ENCODE results near the gene GCH1. TPM values are rescaled to one million over a fixed set of nuclear protein-coding genes. Genes with fewer than 3 reads are reported as not detected.

Gene GCH1
- total RNA-seq, 2 experiments from 2014 or later = 40.8 to 42.3 TPM

DNA sequence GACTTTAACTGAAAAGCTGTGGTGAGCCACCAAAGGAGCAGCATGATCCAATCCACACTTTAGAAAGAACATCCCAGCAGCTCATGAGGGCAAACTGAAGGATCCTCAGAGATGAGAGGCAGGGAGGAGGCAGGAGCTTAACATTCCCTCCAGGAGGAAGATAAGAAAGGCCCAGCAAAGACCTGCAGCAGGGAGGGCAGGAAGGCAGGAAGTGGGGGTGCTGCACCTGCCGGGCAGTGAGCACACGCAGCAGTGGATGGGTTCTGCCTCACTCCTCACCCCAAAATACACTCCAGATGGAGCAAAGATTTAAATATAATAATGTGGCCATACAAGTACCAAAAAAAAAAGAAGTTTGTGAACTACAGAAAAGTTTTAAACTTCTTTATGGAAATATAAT is 48.4 kb downstream of the GCH1 start:
- Mint-ChIP-seq H3K9me3 (no peaks in the 10 kb centered on the region), H3K36me3 (peaks cover 14% of the 10 kb centered on the region), H3K4me3 (no peak overlapping the region), H3K27ac (no peak overlapping the region), H3K4me1 (ENCODE audit: low read depth) (peaks cover 15% of the 10 kb centered on the region), H3K27me3 (no peaks in the 10 kb centered on the region)
- DNase-seq = no peak
- ChIA-PET POLR2A (interaction anchor here (0.7 kb wide), 1 partner anchor 288 kb away, joined by 7 read pairs; no protein-coding TSS in a partner anchor), CTCF (interaction anchor here (0.7 kb wide), 1 partner anchor 42 kb away, joined by 3 read pairs; no protein-coding TSS in a partner anchor)
- intact Hi-C loops (cut with micrococcal nuclease) = no loop called here

DNA sequence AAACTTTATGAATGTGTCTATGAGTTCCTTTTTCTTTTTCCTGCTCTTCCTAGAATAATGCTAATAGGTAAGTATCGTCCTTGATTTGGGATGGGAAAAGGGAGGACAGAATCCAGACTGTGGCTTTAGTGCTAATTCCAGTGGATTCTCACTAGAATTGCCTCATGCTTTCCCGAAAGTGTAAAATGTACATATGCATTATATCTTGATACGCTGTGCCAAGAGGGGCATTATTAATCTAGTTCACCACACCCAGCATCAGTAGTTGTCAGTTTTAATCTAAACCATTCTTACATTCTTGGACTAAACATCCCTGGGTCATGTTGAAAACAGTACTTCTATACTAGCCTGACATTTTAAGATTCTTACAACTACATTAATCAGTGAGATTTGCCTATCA is 49.3 kb downstream of the GCH1 start:
- Mint-ChIP-seq H3K27me3 (no peaks in the 10 kb centered on the region), H3K4me1 (ENCODE audit: low read depth) (peaks cover 15% of the 10 kb centered on the region), H3K27ac (no peak overlapping the region), H3K4me3 (no peak overlapping the region), H3K36me3 (peaks cover 9% of the 10 kb centered on the region), H3K9me3 (no peaks in the 10 kb centered on the region)
- no peak for DNase-seq
- CTCF ChIA-PET = no interaction called here
- POLR2A ChIA-PET = no interaction called here
- intact Hi-C loops (cut with micrococcal nuclease) = no loop called here

DNA sequence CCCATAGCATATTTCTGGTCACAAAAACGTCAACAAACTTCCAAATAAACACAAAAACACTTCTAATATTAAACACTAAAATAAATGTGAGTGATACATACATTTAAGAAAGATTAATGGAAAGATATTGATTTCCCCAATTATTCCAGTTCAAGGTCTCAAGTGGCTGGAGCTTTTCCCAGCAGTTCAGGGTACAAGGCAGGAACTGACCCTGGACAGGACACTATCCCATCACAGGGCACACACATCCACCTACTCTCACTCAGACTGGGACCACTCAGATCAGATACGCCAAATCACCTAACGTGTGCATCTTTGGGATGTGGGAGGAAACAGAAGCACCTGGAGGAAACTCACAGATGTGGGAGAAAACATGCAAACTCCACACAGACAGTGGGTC is 50.4 kb downstream of the GCH1 start:
- POLR2A ChIA-PET = no interaction called here
- Mint-ChIP-seq H3K36me3 (peaks cover 9% of the 10 kb centered on the region), H3K9me3 (no peaks in the 10 kb centered on the region), H3K4me3 (no peak overlapping the region), H3K27me3 (no peaks in the 10 kb centered on the region), H3K4me1 (ENCODE audit: low read depth) (peaks cover 11% of the 10 kb centered on the region), H3K27ac (no peak overlapping the region)
- intact Hi-C loops (cut with micrococcal nuclease) = no loop called here
- DNase-seq = no peak
- CTCF ChIA-PET = no interaction called here

DNA sequence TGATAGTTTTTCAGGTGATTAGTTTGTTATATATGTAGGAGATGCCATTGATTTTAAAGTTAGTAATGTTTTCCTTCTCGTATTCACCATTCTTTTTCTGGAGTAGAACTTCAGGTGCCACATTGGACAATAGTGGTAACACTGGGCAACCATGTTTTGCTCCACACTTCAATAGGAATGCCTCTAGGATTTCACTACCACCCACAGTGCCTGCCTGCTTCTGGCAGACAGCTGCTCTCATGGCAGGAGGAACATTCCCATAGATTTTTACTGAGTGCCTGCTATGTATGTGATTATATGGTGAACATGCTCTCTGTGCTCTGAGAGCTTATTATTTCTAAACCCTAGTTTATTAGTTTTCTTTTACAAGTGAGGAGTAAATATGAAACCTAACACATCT is 53.7 kb downstream of the GCH1 start:
- POLR2A ChIA-PET = no interaction called here

DNA sequence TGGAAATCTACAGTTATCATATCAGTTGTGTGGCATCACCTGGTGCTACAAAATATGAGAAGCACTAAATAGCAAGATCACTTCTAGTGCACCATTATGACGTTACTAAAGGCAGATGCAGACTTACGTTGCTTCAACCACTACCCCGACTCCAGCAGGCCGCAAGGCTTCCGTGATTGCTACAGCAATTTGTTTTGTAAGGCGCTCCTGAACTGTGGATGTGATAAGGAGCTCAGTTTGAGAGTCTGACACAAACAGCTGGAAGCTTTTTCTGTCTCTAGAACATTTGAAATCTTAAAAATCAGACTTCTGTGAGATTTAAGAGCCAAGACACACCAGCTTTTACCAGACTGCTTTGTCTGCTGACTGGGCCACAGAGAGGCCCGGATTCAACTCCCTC is 57.0 kb downstream of the GCH1 start:
- H3K4me3 Mint-ChIP-seq = no peak overlapping the region
- CTCF ChIA-PET = interaction anchor here (1.2 kb wide), 1 partner anchor 125 kb away, joined by 3 read pairs; no protein-coding TSS in a partner anchor
- H3K36me3 Mint-ChIP-seq = peaks cover 22% of the 10 kb centered on the region
- intact Hi-C loops (cut with micrococcal nuclease) = no loop called here
- no peaks in the 10 kb centered on the region for H3K9me3 Mint-ChIP-seq
- no peaks in the 10 kb centered on the region for H3K4me1 Mint-ChIP-seq (ENCODE audit: low read depth)
- no peak overlapping the region for H3K27ac Mint-ChIP-seq
- DNase-seq = no peak
- POLR2A ChIA-PET = interaction anchor here (0.7 kb wide), 1 partner anchor 80 kb away, joined by 3 read pairs; no protein-coding TSS in a partner anchor
- no peaks in the 10 kb centered on the region for H3K27me3 Mint-ChIP-seq

More for the DNA sequence above, 53.7 kb downstream of the GCH1 start:
- no peak for DNase-seq
- Mint-ChIP-seq H3K9me3 (no peaks in the 10 kb centered on the region), H3K27ac (no peak overlapping the region), H3K36me3 (peaks cover 16% of the 10 kb centered on the region), H3K4me1 (ENCODE audit: low read depth) (peaks cover 3% of the 10 kb centered on the region), H3K4me3 (no peak overlapping the region), H3K27me3 (no peaks in the 10 kb centered on the region)
- intact Hi-C loops (cut with micrococcal nuclease) = no loop called here
- CTCF ChIA-PET = interaction anchor here (0.6 to 0.8 kb wide), 3 partner anchors 17 to 149 kb away, joined by 3 read pairs; partner anchors contain the start of gene GCH1

DNA sequence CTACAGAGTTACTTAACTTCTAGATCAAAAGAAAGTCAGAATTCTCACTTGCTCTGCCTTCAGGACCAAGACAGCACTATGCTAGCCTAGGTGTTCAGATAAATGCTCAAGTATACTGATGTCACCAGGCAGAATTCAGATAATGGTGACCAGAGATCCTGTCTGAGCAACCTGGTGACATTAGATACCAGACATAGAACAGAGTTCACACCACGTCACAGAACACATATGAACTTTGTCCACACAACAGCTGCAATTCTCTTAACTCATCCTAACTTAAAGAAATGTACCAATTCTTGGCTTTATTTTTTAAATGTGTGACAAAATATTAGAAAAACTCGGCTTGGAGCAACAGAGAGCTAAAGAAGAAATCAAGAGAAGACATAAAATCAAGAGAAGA is 58.1 kb downstream of the GCH1 start:
- Mint-ChIP-seq H3K4me3 (no peak overlapping the region), H3K27me3 (no peaks in the 10 kb centered on the region), H3K36me3 (peaks cover 29% of the 10 kb centered on the region), H3K4me1 (ENCODE audit: low read depth) (no peaks in the 10 kb centered on the region), H3K9me3 (no peaks in the 10 kb centered on the region), H3K27ac (no peak overlapping the region)
- CTCF ChIA-PET = no interaction called here
- POLR2A ChIA-PET = no interaction called here
- no peak for DNase-seq
- intact Hi-C loops (cut with micrococcal nuclease) = no loop called here

DNA sequence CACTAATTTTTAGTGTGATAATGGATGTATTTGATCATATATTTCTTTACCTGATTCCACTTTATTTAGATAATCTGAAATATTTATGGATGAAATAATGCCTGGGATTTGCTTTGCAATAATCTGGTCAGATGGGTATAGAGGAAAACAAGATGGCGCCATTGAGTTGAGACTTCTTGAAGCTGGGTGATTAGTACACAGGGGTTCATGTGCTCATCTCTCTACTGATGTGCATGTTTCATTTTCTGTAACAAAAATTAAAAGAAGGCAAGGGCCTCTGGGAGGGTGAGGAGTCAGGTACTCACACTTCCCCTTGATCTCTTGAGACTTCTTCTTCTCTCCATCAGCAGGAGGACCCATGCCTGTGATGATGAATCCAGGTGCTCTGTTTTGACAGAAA is 61.8 kb downstream of the GCH1 start:
- ChIA-PET POLR2A (no interaction called here), CTCF (interaction anchor here (0.6 to 1.5 kb wide), 2 partner anchors 25 to 186 kb away, joined by 3 read pairs; no protein-coding TSS in a partner anchor)
- DNase-seq = no peak
- Mint-ChIP-seq H3K36me3 (peaks cover 31% of the 10 kb centered on the region), H3K27ac (no peak overlapping the region), H3K9me3 (no peaks in the 10 kb centered on the region), H3K4me1 (ENCODE audit: low read depth) (no peaks in the 10 kb centered on the region), H3K27me3 (no peaks in the 10 kb centered on the region), H3K4me3 (no peak overlapping the region)
- intact Hi-C loops (cut with micrococcal nuclease) = no loop called here

DNA sequence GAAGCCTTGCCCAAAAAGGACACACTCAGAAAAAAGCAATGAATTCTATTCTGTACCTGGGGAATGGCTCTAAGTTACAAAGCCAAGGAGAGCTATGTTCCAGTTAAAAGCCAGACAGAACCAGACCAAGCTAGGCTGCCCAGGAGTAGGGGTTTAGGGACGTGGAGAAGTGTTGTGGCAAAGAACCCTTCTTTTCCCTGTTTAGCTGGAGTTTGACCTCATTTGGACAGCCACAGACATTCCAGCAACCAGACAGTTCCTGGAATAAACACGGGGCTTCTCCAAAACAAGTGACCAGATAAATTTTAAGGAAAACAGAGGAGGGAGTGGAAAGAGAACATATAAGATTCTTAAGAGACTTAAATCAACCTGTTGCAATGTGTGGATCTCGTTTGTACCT is 62.3 kb downstream of the GCH1 start:
- H3K36me3 Mint-ChIP-seq = peaks cover 31% of the 10 kb centered on the region
- intact Hi-C loops (cut with micrococcal nuclease) = no loop called here
- CTCF ChIA-PET = interaction anchor here (1.5 kb wide), 1 partner anchor 26 kb away, joined by 3 read pairs; no protein-coding TSS in a partner anchor

DNA sequence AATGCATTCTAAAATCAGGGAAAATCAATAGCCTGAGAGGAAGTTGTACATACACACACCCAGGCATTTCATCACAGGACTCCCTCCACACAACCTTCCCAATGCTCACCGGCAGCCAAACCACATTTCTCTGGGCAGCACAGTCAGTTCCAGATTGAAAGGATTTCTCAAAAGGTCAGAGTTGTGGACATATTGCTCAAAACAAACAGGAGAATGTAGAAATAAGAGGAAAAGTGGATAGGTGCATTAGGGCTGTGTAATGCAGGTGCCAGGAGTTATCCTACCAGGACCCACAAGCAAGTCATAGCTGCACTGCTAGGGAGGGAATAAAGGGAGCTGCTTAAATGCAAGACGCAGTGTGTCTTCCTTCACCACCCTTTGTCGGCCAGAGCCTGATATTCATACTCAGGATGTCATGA is 62.9 kb downstream of the GCH1 start:
- no peaks in the 10 kb centered on the region for H3K4me1 Mint-ChIP-seq (ENCODE audit: low read depth)
- no peak for DNase-seq
- no peaks in the 10 kb centered on the region for H3K9me3 Mint-ChIP-seq
- intact Hi-C loops (cut with micrococcal nuclease) = no loop called here
- CTCF ChIA-PET = interaction anchor here (1.5 kb wide), 1 partner anchor 26 kb away, joined by 3 read pairs; no protein-coding TSS in a partner anchor
- H3K4me3 Mint-ChIP-seq = no peak overlapping the region
- no peak overlapping the region for H3K27ac Mint-ChIP-seq
- POLR2A ChIA-PET = no interaction called here
- peaks cover 31% of the 10 kb centered on the region for H3K36me3 Mint-ChIP-seq
- no peaks in the 10 kb centered on the region for H3K27me3 Mint-ChIP-seq

More for the DNA sequence above, 62.3 kb downstream of the GCH1 start:
- H3K27ac Mint-ChIP-seq = no peak overlapping the region
- H3K9me3 Mint-ChIP-seq = no peaks in the 10 kb centered on the region
- DNase-seq = no peak
- H3K4me3 Mint-ChIP-seq = no peak overlapping the region
- POLR2A ChIA-PET = no interaction called here
- H3K27me3 Mint-ChIP-seq = no peaks in the 10 kb centered on the region
- no peaks in the 10 kb centered on the region for H3K4me1 Mint-ChIP-seq (ENCODE audit: low read depth)

DNA sequence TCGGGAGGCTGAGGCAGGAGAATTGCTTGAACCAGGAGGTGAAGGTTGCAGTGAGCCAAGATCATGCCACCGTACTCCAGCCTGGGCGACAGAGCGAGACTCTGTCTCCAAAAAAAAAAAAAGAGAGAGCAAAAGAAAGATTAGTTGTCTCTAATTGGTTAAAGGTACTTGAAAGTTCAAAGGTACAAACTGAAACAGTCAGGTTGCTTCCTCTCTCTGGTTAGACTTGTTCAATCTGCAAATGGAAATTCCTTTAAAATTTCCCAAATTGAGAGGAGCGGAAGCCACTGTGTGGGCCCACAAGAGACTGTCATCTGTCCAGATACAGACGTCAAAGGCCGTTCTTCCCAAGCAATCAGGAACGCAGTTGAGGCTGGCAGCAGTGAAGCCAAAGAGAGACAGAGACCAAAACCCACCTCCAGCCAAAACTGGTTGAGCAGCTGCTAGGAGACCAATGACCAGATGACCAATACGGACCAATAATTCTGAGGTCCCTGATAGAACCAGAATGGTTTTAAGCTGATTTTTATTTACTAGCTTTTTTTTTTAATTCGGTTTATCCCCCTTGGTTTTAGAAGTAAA is 63.6 kb downstream of the GCH1 start:
- ChIA-PET CTCF (interaction anchor here (1.5 kb wide), 1 partner anchor 27 kb away, joined by 3 read pairs; no protein-coding TSS in a partner anchor), POLR2A (no interaction called here)
- H3K36me3 Mint-ChIP-seq = peaks cover 26% of the 10 kb centered on the region
- intact Hi-C loops (cut with micrococcal nuclease) = no loop called here
- H3K27me3 Mint-ChIP-seq = no peaks in the 10 kb centered on the region
- no peak for DNase-seq
- H3K4me3 Mint-ChIP-seq = no peak overlapping the region
- no peaks in the 10 kb centered on the region for H3K9me3 Mint-ChIP-seq
- no peak overlapping the region for H3K27ac Mint-ChIP-seq
- no peaks in the 10 kb centered on the region for H3K4me1 Mint-ChIP-seq (ENCODE audit: low read depth)

DNA sequence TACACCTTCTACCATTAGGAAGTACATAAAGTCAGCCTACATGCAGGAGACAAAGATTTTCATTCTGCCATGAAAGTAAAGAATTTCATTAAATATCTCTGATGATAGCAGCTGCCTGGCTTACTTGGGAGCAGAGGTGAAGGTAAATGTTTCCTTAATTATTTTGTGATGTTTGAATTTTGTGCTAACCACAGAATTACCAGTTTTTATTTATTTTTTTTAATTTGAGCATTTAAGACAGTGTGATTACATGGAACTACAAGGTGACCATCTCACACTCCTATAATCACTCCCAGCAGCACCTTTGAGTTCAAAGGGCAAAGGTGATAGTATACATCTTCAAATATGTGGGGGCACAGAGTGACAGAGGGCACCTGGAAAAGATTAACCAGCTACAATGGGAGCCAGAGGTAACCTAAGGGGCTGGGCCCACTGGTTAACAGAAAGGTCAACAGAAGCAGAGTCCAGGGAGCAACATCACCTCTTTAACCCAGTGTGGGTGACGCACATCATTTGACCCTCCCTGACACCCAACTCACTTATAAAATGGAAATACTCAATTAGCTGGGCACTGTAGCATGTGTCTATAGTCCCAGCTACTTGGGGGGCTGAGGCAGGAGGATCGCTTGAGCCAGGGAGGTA is 65.0 kb downstream of the GCH1 start:
- no peaks in the 10 kb centered on the region for H3K4me1 Mint-ChIP-seq (ENCODE audit: low read depth)
- intact Hi-C loops (cut with micrococcal nuclease) = no loop called here
- no peaks in the 10 kb centered on the region for H3K27me3 Mint-ChIP-seq
- peaks cover 23% of the 10 kb centered on the region for H3K36me3 Mint-ChIP-seq
- H3K27ac Mint-ChIP-seq = no peak overlapping the region
- CTCF ChIA-PET = no interaction called here
- no peak for DNase-seq
- H3K9me3 Mint-ChIP-seq = peaks cover 2% of the 10 kb centered on the region
- no peak overlapping the region for H3K4me3 Mint-ChIP-seq
- POLR2A ChIA-PET = no interaction called here

DNA sequence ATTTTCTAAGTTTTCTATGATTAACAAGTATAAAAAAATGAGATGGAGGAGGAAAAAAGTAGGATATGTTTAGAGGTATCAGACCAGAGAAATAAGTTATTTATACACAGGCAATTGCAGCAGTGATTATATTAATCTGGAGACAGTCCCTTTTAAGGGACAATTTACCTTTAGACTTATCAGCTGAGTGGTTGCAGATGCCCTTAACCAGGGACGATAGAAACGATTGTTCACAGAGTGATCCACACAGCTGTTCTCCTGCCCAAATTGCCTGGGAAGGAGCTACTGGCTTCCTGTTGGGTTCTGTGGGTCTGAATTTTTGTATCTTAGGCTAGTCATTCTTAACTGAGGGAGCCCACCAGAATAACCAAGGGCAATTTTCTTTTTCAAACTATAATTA is 66.4 kb downstream of the GCH1 start:
- Mint-ChIP-seq H3K27me3 (no peaks in the 10 kb centered on the region), H3K4me1 (ENCODE audit: low read depth) (no peaks in the 10 kb centered on the region), H3K9me3 (peaks cover 7% of the 10 kb centered on the region), H3K27ac (no peak overlapping the region), H3K4me3 (no peak overlapping the region), H3K36me3 (peaks cover 16% of the 10 kb centered on the region)
- CTCF ChIA-PET = no interaction called here
- no peak for DNase-seq
- POLR2A ChIA-PET = no interaction called here
- intact Hi-C loops (cut with micrococcal nuclease) = no loop called here

DNA sequence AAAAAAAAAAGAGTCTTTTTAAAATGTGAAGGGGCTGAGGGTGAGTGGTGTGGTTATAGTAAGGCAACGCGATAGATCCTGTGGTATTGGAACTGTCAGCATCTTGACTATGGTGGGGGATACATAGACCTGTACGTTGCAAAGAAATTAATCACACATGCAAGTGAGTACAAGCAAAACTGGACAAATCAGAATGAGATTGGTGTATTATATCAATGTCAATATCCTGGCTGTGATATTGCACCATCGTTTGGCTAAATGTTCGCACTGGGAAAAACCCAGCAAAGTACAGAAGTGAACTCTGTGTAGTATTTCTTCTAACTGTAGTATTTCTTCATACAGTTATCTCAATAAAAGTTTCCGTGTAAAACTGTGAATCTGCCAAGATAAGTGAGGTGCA is 67.9 kb downstream of the GCH1 start:
- Mint-ChIP-seq H3K36me3 (peaks cover 3% of the 10 kb centered on the region), H3K4me3 (no peak overlapping the region), H3K27me3 (no peaks in the 10 kb centered on the region), H3K9me3 (peaks cover 15% of the 10 kb centered on the region), H3K27ac (no peak overlapping the region), H3K4me1 (ENCODE audit: low read depth) (no peaks in the 10 kb centered on the region)
- ChIA-PET POLR2A (no interaction called here), CTCF (no interaction called here)
- no peak for DNase-seq
- intact Hi-C loops (cut with micrococcal nuclease) = no loop called here
